Measurements from ENCODE around the gene NOD1. TPM values are rescaled to one million over a fixed set of nuclear protein-coding genes. Genes with fewer than 3 reads are reported as not detected.

NOD1 gene
- total and polyA plus RNA-seq, 2 of the 8 experiments (the other 6 are each of a cell fraction or from before 2014, with no cell fraction given) = 3.8 to 6.5 TPM

GRCh38 chr7:30395676-30396075, 82.9 kb downstream of the NOD1 start (continued):
- no peak for TF ChIP-seq CHD7 (IDR thresholded peaks at IDR 0.05; ENCODE audit: insufficient replicate concordance, low read length)
- TF ChIP-seq GTF2F1 (IDR thresholded peaks at IDR 0.05; ENCODE audit: borderline replicate concordance, low read depth, low read length) = no peak
- no peak for TF ChIP-seq MAX (IDR thresholded peaks at IDR 0.05)

All from H1 (cell line).